ENCODE measurements around the gene GHR.
"Not testable (repeated sequence)": the region's sequence is repeated elsewhere in the genome, so short reads cannot be mapped to it uniquely, and the experiment has no call there.

GHR gene

DNA sequence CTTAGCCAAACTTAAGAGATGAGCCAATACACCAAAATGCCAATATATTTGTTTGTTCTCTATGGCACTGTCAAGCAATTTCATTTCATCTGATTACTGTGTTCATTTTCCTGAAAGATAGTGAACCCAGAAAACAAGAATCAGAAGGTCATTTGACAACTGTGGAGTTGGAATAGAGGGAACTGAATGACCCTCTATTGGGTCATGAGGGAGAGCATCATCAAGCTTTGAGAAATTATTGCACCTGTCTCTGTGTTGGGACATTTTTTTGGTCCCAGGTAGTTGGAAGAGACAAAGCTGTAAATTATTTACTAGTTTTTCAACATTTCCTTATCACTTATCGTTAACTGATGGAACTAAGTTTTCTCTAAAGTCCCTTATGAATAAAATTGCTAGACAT, 129.4 kb downstream of the GHR start:
- no peaks in the 10 kb centered on the region for H3K9me3 ChIP-seq (ENCODE audit: control insufficient read depth, insufficient read depth, low read length)
- H3K4me1 ChIP-seq (ENCODE audit: insufficient read depth, low read length), result no peaks in the 10 kb centered on the region
- H3K36me3 ChIP-seq (ENCODE audit: insufficient read depth, low read length), result no peaks in the 10 kb centered on the region
- no peak overlapping the region for H3K9ac ChIP-seq (ENCODE audit: low read depth, low read length)

DNA sequence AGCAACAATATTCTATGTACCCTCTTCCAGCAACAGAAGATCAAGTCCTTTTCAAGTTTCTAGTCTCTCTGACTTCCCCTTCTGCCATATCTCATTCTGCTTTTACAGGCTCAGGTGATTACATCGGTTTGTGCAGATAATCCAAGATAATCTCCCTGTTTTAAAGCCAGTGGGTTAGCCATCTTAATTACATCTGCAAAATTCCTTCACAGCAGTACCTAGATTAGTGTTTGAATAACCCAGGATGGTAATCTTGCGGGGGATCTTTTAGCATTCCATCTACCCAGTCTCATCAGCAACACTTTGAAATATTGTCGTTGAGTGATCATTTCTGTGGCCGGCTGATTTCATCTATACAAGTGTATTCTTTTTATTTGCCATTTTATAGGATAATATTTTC, 130.2 kb downstream of the GHR start:
- H3K9ac ChIP-seq (ENCODE audit: low read depth, low read length), result no peak overlapping the region
- H3K4me1 ChIP-seq (ENCODE audit: insufficient read depth, low read length), result no peaks in the 10 kb centered on the region
- no peaks in the 10 kb centered on the region for H3K9me3 ChIP-seq (ENCODE audit: control insufficient read depth, insufficient read depth, low read length)
- no peaks in the 10 kb centered on the region for H3K36me3 ChIP-seq (ENCODE audit: insufficient read depth, low read length)

GRCh38 chr5:42555010-42555409, 131.8 kb downstream of the GHR start:
- no peaks in the 10 kb centered on the region for H3K9me3 ChIP-seq (ENCODE audit: control insufficient read depth, insufficient read depth, low read length)
- no peaks in the 10 kb centered on the region for H3K4me1 ChIP-seq (ENCODE audit: insufficient read depth, low read length)
- no peak overlapping the region for H3K9ac ChIP-seq (ENCODE audit: low read depth, low read length)
- no peaks in the 10 kb centered on the region for H3K36me3 ChIP-seq (ENCODE audit: insufficient read depth, low read length)

- Histone ChIP-seq H3K4me1 (ENCODE audit: insufficient read depth, low read length) (no peaks in the 10 kb centered on the region), H3K9me3 (ENCODE audit: control insufficient read depth, insufficient read depth, low read length) (no peaks in the 10 kb centered on the region), H3K9ac (ENCODE audit: low read depth, low read length) (no peak overlapping the region), H3K36me3 (ENCODE audit: insufficient read depth, low read length) (no peaks in the 10 kb centered on the region)
These were observed 132.6 kb downstream of the GHR start for GRCh38 chr5:42555797-42556196.

GRCh38 chr5:42557689-42558088, 134.4 kb downstream of the GHR start:
- Histone ChIP-seq H3K36me3 (ENCODE audit: insufficient read depth, low read length) (no peaks in the 10 kb centered on the region), H3K4me1 (ENCODE audit: insufficient read depth, low read length) (no peaks in the 10 kb centered on the region), H3K9ac (ENCODE audit: low read depth, low read length) (no peak overlapping the region), H3K9me3 (ENCODE audit: control insufficient read depth, insufficient read depth, low read length) (no peaks in the 10 kb centered on the region)

GRCh38 chr5:42561656-42562055, 138.4 kb downstream of the GHR start:
- no peak overlapping the region for H3K9ac ChIP-seq (ENCODE audit: low read depth, low read length)
- H3K4me1 ChIP-seq (ENCODE audit: insufficient read depth, low read length), result no peaks in the 10 kb centered on the region
- H3K9me3 ChIP-seq (ENCODE audit: control insufficient read depth, insufficient read depth, low read length), result no peaks in the 10 kb centered on the region
- H3K36me3 ChIP-seq (ENCODE audit: insufficient read depth, low read length), result no peaks in the 10 kb centered on the region

GRCh38 chr5:42564689-42565356, 141.6 kb downstream of the GHR start:
- no peaks in the 10 kb centered on the region for H3K9me3 ChIP-seq (ENCODE audit: control insufficient read depth, insufficient read depth, low read length)
- H3K36me3 ChIP-seq (ENCODE audit: insufficient read depth, low read length), result no peaks in the 10 kb centered on the region

GRCh38 chr5:42566652-42567295, 143.5 kb downstream of the GHR start:
- H3K4me1 ChIP-seq (ENCODE audit: insufficient read depth, low read length), result no peaks in the 10 kb centered on the region
- H3K9me3 ChIP-seq (ENCODE audit: control insufficient read depth, insufficient read depth, low read length), result no peaks in the 10 kb centered on the region
- H3K36me3 ChIP-seq (ENCODE audit: insufficient read depth, low read length), result no peaks in the 10 kb centered on the region
- H3K9ac ChIP-seq (ENCODE audit: low read depth, low read length), result no peak overlapping the region

More at GRCh38 chr5:42564689-42565356, 141.6 kb downstream of the GHR start:
- H3K9ac ChIP-seq (ENCODE audit: low read depth, low read length), result no peak overlapping the region
- no peaks in the 10 kb centered on the region for H3K4me1 ChIP-seq (ENCODE audit: insufficient read depth, low read length)

DNA sequence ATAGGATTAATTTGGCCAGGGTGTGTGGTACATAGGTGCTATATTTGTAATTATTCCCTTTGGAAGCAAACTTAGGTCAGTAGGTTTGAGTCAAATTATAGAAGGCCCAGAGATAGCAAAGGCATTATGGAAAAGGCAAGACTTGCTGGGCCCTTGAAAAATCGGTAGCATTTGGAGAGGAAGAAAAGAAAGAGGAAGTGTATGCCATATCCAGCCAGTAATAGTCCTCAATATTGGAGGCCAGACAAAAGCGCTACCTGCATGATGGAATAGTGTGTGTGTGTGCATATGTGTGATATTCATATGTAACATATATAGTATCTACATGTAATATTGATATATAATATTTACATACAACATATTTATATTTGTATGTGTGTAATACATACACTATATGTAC, 146.1 kb downstream of the GHR start:
- no peaks in the 10 kb centered on the region for H3K9me3 ChIP-seq (ENCODE audit: control insufficient read depth, insufficient read depth, low read length)
- H3K4me1 ChIP-seq (ENCODE audit: insufficient read depth, low read length), result no peaks in the 10 kb centered on the region
- H3K36me3 ChIP-seq (ENCODE audit: insufficient read depth, low read length), result no peaks in the 10 kb centered on the region
- H3K9ac ChIP-seq (ENCODE audit: low read depth, low read length), result no peak overlapping the region

GRCh38 chr5:42569953-42570548, 146.8 kb downstream of the GHR start:
- H3K9ac ChIP-seq (ENCODE audit: low read depth, low read length), result no peak overlapping the region

GRCh38 chr5:42570966-42571960, 148.0 kb downstream of the GHR start:
- H3K9ac ChIP-seq (ENCODE audit: low read depth, low read length), result no peak overlapping the region

More at GRCh38 chr5:42569953-42570548, 146.8 kb downstream of the GHR start:
- no peaks in the 10 kb centered on the region for H3K36me3 ChIP-seq (ENCODE audit: insufficient read depth, low read length)
- H3K4me1 ChIP-seq (ENCODE audit: insufficient read depth, low read length), result no peaks in the 10 kb centered on the region
- H3K9me3 ChIP-seq (ENCODE audit: control insufficient read depth, insufficient read depth, low read length), result no peaks in the 10 kb centered on the region

DNA sequence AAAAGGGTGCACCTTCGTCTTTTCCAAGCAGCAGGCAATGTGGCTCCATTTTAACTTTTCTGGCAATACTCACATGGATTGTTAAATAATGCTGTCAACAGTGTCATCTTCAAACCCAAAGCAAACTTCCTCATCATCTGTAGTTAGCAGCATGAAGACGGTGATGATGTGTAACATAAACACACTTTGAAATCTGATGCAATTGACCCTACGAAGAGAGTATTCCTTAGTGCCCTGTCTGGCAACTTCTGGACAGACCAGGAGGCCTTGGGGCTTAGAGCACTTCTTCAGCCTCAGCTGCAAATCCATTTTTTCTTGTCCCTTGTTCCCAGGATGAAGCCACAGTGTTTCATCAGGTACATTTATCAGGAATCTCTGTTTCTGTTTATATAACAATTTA, 149.1 kb downstream of the GHR start:
- H3K36me3 ChIP-seq (ENCODE audit: insufficient read depth, low read length), result no peaks in the 10 kb centered on the region
- no peaks in the 10 kb centered on the region for H3K9me3 ChIP-seq (ENCODE audit: control insufficient read depth, insufficient read depth, low read length)

More at GRCh38 chr5:42570966-42571960, 148.0 kb downstream of the GHR start:
- Histone ChIP-seq H3K36me3 (ENCODE audit: insufficient read depth, low read length) (no peaks in the 10 kb centered on the region), H3K4me1 (ENCODE audit: insufficient read depth, low read length) (no peaks in the 10 kb centered on the region), H3K9me3 (ENCODE audit: control insufficient read depth, insufficient read depth, low read length) (no peaks in the 10 kb centered on the region)

DNA sequence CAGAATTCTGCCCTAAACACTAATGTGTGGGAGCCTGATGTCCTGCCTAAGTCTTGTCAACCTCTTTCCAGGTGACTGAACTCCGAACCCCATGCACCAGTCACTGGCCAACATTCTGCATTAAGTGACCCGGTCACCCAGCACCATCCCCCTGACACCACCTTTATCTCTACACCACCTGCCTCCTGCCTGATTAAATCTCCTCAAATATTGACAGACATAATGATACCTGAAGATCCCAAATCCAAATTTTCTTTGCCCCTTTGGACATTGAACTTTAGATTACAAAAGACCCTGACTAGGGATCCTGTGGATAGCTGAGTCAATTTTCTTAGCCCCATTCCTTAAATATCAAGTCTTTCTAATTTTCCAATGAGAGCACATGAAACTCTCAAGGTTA, 150.1 kb downstream of the GHR start:
- H3K4me1 ChIP-seq (ENCODE audit: insufficient read depth, low read length), result no peaks in the 10 kb centered on the region
- no peaks in the 10 kb centered on the region for H3K36me3 ChIP-seq (ENCODE audit: insufficient read depth, low read length)
- H3K9ac ChIP-seq (ENCODE audit: low read depth, low read length), result no peak overlapping the region
- no peaks in the 10 kb centered on the region for H3K9me3 ChIP-seq (ENCODE audit: control insufficient read depth, insufficient read depth, low read length)

More for the DNA sequence above, 149.1 kb downstream of the GHR start:
- Histone ChIP-seq H3K9ac (ENCODE audit: low read depth, low read length) (no peak overlapping the region), H3K4me1 (ENCODE audit: insufficient read depth, low read length) (no peaks in the 10 kb centered on the region)

- not testable (repeated sequence) for H3K4me1 ChIP-seq (ENCODE audit: insufficient read depth, low read length); H3K9me3 ChIP-seq (ENCODE audit: control insufficient read depth, insufficient read depth, low read length); H3K36me3 ChIP-seq (ENCODE audit: insufficient read depth, low read length); H3K9ac ChIP-seq (ENCODE audit: low read depth, low read length)
These were observed 152.7 kb downstream of the GHR start for GRCh38 chr5:42575914-42576313.

Data from ES-I3 (cell line).